GM12892 (cell line): ENCODE measurements around the gene TMEM119. TPM values are rescaled to one million over a fixed set of nuclear protein-coding genes. Genes with fewer than 3 reads are reported as not detected.
A peak's percentile ranks its signal among the peaks of the same experiment; 100 is the strongest.

Source experiments
- DNase-seq: peaks from one replicate; pipeline ENCODE4 v3.0.0; 2011; ENCODE audit not compliant: insufficient read length
- FAIRE-seq: peaks from 2 replicates; lab custom pipeline; 2011; peaks lifted over from hg19 to GRCh38; lab: Jason Lieb, UNC
- POLR2A ChIP-seq: IDR thresholded peaks from 2 replicates; pipeline ENCODE4 v1.6.1; 2011; ENCODE audit warnings: low read depth, low read length, control low read depth
- POLR2AphosphoS5 ChIP-seq: IDR thresholded peaks from 2 replicates; pipeline ENCODE4 v1.6.1; 2011; ENCODE audit warnings: low read depth, low read length, control low read depth
- TAF1 ChIP-seq: IDR thresholded peaks from 2 replicates; pipeline ENCODE4 v1.6.1; 2011; ENCODE audit warnings: low read depth, mild to moderate bottlenecking, control low read depth, low read length, borderline replicate concordance
- polyA plus RNA-seq: library from polyadenylated mRNA; unstranded; fragments of >200 nt; gene quantifications from one replicate; pipeline ENCODE4 v1.2.1, GENCODE V29; 2012; ENCODE audit warnings: missing spikeins, inconsistent platforms; ENCODE audit not compliant: missing spikeins

Gene TMEM119, protein sequence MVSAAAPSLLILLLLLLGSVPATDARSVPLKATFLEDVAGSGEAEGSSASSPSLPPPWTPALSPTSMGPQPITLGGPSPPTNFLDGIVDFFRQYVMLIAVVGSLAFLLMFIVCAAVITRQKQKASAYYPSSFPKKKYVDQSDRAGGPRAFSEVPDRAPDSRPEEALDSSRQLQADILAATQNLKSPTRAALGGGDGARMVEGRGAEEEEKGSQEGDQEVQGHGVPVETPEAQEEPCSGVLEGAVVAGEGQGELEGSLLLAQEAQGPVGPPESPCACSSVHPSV
- 0.23 TPM for polyA plus RNA-seq

GRCh38 chr12:108597559-108598471 lies at the start of gene TMEM119:
Gene TMEM119 (minus strand): TSS chr12:108598084. CDS start chr12:108592383, 5,701 bp downstream.
- no peak for DNase-seq
- FAIRE-seq, result no peak
- TF ChIP-seq POLR2AphosphoS5 (no peak), POLR2A (no peak), TAF1 (no peak)

DNA sequence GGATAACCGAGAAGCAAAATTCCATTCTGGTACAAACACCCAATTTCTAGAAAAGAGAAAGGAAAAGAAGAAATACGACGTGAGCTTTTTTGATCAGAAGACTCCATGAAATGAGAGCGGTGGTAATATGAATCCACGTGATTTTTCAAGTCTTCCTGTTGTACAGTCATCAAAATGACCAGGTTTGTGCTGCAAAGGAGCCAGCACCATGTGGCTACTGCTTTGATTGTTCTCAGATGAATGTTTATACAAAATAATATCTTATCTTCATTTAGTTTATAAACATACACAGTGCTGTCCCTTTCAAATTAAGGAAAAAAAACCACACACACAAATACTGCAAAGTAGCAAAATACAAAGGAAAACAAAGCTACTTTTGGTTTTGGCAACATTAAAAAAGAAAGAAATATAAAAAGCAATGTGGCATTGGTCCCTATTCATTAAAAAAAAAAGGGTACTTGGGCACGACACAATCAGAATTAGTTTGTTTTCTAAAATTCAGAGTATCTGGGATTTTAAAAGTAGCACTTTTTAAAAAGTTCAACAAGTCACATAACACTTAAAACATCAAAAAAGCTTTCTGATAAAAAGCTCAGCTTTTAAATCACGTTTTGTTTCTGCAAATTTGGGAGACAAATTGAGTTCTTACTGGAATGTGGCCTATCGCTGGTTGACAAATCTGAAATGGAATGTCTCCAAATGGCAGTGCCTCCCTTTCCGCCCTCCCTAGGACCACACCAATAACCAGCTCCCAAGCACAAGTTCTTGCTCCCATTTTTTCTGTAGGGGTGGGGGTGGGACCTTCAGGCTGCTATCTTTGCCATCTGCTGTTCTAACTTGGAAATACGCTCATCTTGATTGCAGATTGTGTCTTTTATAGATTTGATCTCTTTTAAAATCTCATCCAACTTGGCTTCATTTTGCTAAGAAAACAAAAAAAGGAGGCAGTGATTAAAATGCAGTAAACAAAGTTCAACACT lies 49.0 kb upstream of the TMEM119 start:
- TF ChIP-seq TAF1, result no peak
- DNase-seq, result no peak
- no peak for FAIRE-seq

DNA sequence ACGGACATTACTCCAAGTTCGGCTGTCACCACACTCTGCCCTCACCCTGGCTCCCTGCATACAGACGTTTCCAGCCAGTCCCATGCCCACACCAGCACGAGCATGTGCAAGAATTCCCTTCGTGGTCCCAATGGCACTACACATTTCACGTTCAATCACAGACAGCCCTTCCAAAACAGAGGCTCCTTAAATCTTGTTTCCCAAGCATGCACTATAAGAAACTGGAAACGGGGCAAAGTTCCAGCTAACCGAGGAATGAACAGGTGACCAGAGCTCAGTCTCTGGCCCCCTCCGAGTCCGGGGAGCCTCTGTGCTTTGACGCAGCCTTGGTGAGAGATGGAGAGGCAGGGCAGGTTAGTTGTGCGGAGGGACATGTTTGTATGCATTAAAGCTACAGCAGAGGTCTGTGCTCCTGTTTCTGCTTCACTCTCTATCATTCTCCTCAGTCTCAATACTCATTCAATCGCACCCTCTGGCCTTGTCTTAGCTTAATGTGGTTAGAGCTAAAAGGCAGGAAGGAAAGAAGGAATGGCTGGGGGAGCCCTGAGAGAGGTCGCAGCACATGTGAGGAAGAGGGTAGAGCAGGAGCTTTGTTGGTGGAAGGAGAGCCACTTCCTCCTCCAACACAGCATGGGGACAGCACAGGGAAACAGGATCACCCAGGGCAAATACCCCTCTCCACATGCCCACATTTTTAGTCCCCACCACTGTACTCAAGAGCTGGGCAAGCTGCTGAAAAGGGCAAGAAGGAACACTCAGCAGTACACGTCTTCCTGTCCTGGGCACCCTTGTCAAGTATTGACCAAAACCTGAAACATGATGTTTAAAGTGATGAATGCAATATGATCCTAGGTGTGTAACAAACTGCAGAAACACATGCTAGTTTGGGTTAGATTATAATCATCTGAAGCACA lies 48.1 kb upstream of the TMEM119 start:
- FAIRE-seq (no peak), DNase-seq (no peak)
- no peak for TF ChIP-seq TAF1
- TF ChIP-seq POLR2AphosphoS5, result 0 out of 2 replicates have a peak, but pooled peaks have one; percentile 24

GRCh38 chr12:108644811-108645120 lies 46.9 kb upstream of the TMEM119 start:
- TF ChIP-seq TAF1 (no peak), POLR2AphosphoS5 (no peak), POLR2A (no peak)
- FAIRE-seq (no peak), DNase-seq (no peak)

- no peak for FAIRE-seq
- no peak for DNase-seq
- TF ChIP-seq POLR2A (no peak), TAF1 (no peak), POLR2AphosphoS5 (no peak)
Observed at GRCh38 chr12:108643941-108644810, 46.3 kb upstream of the TMEM119 start.

GRCh38 chr12:108642899-108643654 lies 45.2 kb upstream of the TMEM119 start:
- TF ChIP-seq POLR2AphosphoS5 (no peak), TAF1 (no peak), POLR2A (no peak)
- DNase-seq, result no peak
- FAIRE-seq, result no peak

- TF ChIP-seq POLR2A (no peak), POLR2AphosphoS5 (no peak), TAF1 (no peak)
- FAIRE-seq (no peak), DNase-seq (no peak)
Observed at GRCh38 chr12:108642269-108642870, 44.5 kb upstream of the TMEM119 start.

DNA sequence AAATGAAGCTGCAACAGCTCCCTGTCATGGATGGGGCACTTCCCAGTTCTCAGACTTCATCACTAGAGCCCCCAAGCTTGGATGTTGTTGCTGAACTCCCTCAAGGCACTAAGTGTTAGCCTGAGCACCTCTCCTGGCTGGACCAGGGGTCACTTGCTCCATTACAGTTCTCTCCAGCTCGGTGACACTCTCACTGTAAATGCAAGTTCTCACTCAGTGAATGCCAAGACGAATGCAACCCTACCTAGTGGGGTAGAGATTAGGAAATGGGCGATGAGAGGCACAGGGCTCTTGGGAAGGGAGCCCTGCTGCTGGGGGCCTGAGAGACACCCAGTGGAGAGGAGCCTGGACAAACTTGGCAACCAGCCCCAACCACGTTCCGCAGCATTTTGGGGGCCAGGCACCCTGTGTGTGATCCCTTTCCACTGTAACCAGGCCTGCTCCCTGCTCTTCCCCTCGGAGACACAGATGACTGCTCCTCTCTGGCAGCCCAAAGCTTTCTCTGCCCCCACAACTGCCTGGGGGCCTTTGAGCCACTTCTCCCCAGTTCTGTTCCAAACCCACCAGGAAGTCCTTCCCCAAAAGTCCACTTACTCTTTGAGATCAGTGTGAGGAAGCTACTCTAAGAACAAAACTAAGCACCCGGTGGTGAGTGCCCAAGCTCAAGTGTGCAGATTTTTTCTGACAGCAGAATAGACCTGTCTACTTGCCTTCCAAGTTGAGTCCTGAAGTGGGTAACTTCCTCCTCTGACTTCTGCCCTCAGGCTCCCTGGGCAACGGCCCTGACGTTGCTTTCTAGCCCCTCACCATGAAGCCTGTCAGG lies 43.8 kb upstream of the TMEM119 start:
- FAIRE-seq (no peak), DNase-seq (no peak)
- peak; percentile 5; the same call in 1 of the 2 replicates for TF ChIP-seq POLR2AphosphoS5
- TF ChIP-seq TAF1, result no peak
- 0 out of 2 replicates have a peak, but pooled peaks have one; percentile 18 for TF ChIP-seq POLR2A
